ENCODE measurements around the gene TRPC4AP. TPM values are rescaled to one million over a fixed set of nuclear protein-coding genes. Genes with fewer than 3 reads are reported as not detected.

The TRPC4AP gene
- polyA plus RNA-seq, 2 of the 4 experiments (the other 2 are of a cell fraction): 51.4 to 55.3 TPM

GRCh38 chr20:35104685-35105295 is 12.2 kb upstream of the TRPC4AP start:
- ChIA-PET CTCF (interaction anchor here (1.3 kb wide), 1 partner anchor 9 kb away, joined by 4 read pairs; no protein-coding TSS in a partner anchor), POLR2A (no interaction called here)
- WGBS (ENCODE audit: missing lambda C conversion rate): 51% methylated on average over 3 of the region's 3 CpGs
- TF ChIP-seq HOXB5 (CRISPR knock-in tag; IDR thresholded peaks at IDR 0.05): no peak
- no peak for TF ChIP-seq HOXA7 (CRISPR knock-in tag; IDR thresholded peaks at IDR 0.05)
- TF ChIP-seq FOXS1 (CRISPR knock-in tag; IDR thresholded peaks at IDR 0.05): no peak
- no peak for TF ChIP-seq EP300 (IDR thresholded peaks at IDR 0.05)
- TF ChIP-seq FOSB (CRISPR knock-in tag; IDR thresholded peaks at IDR 0.05): no peak
- no peak for TF ChIP-seq REST (IDR thresholded peaks at IDR 0.05)
- no peak for TF ChIP-seq CHD2 (IDR thresholded peaks at IDR 0.05; ENCODE audit: low read length, partially characterized antibody)
- no peak for TF ChIP-seq CHD4 (IDR thresholded peaks at IDR 0.05; ENCODE audit: borderline replicate concordance)
- no peak for TF ChIP-seq ZFP36 (IDR thresholded peaks at IDR 0.05; ENCODE audit: borderline replicate concordance, partially characterized antibody)
- no peak for TF ChIP-seq RCOR1 (IDR thresholded peaks at IDR 0.05; ENCODE audit: low read depth, low read length)
- TF ChIP-seq TFCP2L1 (CRISPR knock-in tag; IDR thresholded peaks at IDR 0.05): no peak
- no peak for TF ChIP-seq POLR2AphosphoS2 (conservative IDR thresholded peaks at IDR 0.05; ENCODE audit: low read length)
- no peak for TF ChIP-seq NFE2L2 (conservative IDR thresholded peaks at IDR 0.05; ENCODE audit: low read length)
- no peak for TF ChIP-seq KDM5A (IDR thresholded peaks at IDR 0.05)
- no peak for TF ChIP-seq ESRRA (IDR thresholded peaks at IDR 0.05; ENCODE audit: borderline replicate concordance, low read length)
- H3K9me3 ChIP-seq: no peaks in the 10 kb centered on the region
- FAIRE-seq (no peak), DNase-seq (ENCODE audit: low read depth in 1 of 2, low spot score in 1 of 2) (no peak), ATAC-seq (no peak)
- H3K4me2 ChIP-seq: no peak overlapping the region
- H3K27ac ChIP-seq: no peak overlapping the region
- H3K4me3 ChIP-seq: no peak overlapping the region
- 0 out of 3 replicates have a peak, but pooled peaks cover under 1% of the 10 kb centered on the region for H3K4me1 ChIP-seq

GRCh38 chr20:35101620-35102019 is 9.0 kb upstream of the TRPC4AP start:
- H3K9me3 ChIP-seq: no peaks in the 10 kb centered on the region
- no peak overlapping the region for H3K27ac ChIP-seq
- POLR2A ChIA-PET: no interaction called here
- 81% methylated on average over 8 of the region's 8 CpGs for WGBS (ENCODE audit: missing lambda C conversion rate)
- H3K4me2 ChIP-seq: no peak overlapping the region
- CTCF ChIA-PET: interaction anchor here (1.3 to 1.5 kb wide), 2 partner anchors 9 to 106 kb away, joined by 5 to 8 read pairs; partner anchors contain the start of gene TRPC4AP
- no peak for DNase-seq (ENCODE audit: low read depth in 1 of 2, low spot score in 1 of 2)
- no peak for TF ChIP-seq NPAS2 (CRISPR knock-in tag; IDR thresholded peaks at IDR 0.05; ENCODE audit: borderline replicate concordance)
- TF ChIP-seq KDM5A (IDR thresholded peaks at IDR 0.05): no peak
- no peak for TF ChIP-seq PHF8 (IDR thresholded peaks at IDR 0.05; ENCODE audit: borderline replicate concordance, low read depth)
- no peak for TF ChIP-seq JUNB (IDR thresholded peaks at IDR 0.05)
- no peak for TF ChIP-seq TP53 (CRISPR knock-in tag; IDR thresholded peaks at IDR 0.05)
- no peak for TF ChIP-seq EHMT2 (IDR thresholded peaks at IDR 0.05; ENCODE audit: low read depth)
- no peak for TF ChIP-seq RNF2 (IDR thresholded peaks at IDR 0.05; ENCODE audit: borderline replicate concordance, low read depth)
- no peak for TF ChIP-seq HDAC2 (IDR thresholded peaks at IDR 0.05)
- no peak for TF ChIP-seq ATOH8 (CRISPR knock-in tag; IDR thresholded peaks at IDR 0.05; ENCODE audit: low read depth)
- no peak for TF ChIP-seq USF2 (IDR thresholded peaks at IDR 0.05)
- no peak for TF ChIP-seq RARB (CRISPR knock-in tag; IDR thresholded peaks at IDR 0.05)
- no peak for TF ChIP-seq JUN (IDR thresholded peaks at IDR 0.05)
- TF ChIP-seq CTCF (IDR thresholded peaks at IDR 0.05): no peak
- no peak for TF ChIP-seq POLR2A (IDR thresholded peaks at IDR 0.05; ENCODE audit: low read length)
- no peak for TF ChIP-seq KDM1A (IDR thresholded peaks at IDR 0.05; ENCODE audit: low read depth)
- TF ChIP-seq CHD4 (IDR thresholded peaks at IDR 0.05; ENCODE audit: borderline replicate concordance): no peak
- peaks cover 16% of the 10 kb centered on the region for H3K4me1 ChIP-seq
- H3K4me3 ChIP-seq: no peak overlapping the region
- ATAC-seq: no peak
- no peak for FAIRE-seq
